ENCODE measurements around the gene MYO9B. TPM values are rescaled to one million over a fixed set of nuclear protein-coding genes. Genes with fewer than 3 reads are reported as not detected.

The MYO9B gene
- total and polyA plus RNA-seq, 2 donors (not counting 1 experiment from before 2014, with no cell fraction given): 32.5 to 52.5 TPM

GRCh38 chr19:17086120-17086519, 10.5 kb downstream of the MYO9B start:
- no peak overlapping the region for H3K4me2 ChIP-seq (ENCODE audit: extremely low read depth, insufficient read depth, low read length)
- H3K27me3 ChIP-seq (ENCODE audit: control insufficient read depth, insufficient read depth, low read length): no peaks in the 10 kb centered on the region
- no peak overlapping the region for H3K4me3 ChIP-seq (replicated peaks in 1 of 4; ENCODE audit: control extremely low read depth in 1 of 4, insufficient read depth in 1 of 4, low read depth in 3 of 4, low read length in 4 of 4)
- peaks cover 86% of the 10 kb centered on the region for H3K79me2 ChIP-seq (ENCODE audit: control insufficient read depth, insufficient read depth, low read length)
- no peak overlapping the region for H3K27ac ChIP-seq (ENCODE audit: insufficient read depth, low read length)
- DNase-seq (ENCODE audit: low read depth in 2 of 2): no peak
- TF ChIP-seq EZH2 (IDR thresholded peaks at IDR 0.05; ENCODE audit: low read length, missing control alignments): no peak
- no peak for TF ChIP-seq CTCF (conservative IDR thresholded peaks at IDR 0.05 in 1 of 2, IDR thresholded peaks at IDR 0.05 in 1 of 2; ENCODE audit: low read depth in 1 of 2, low read length in 2 of 2)
- no peaks in the 10 kb centered on the region for H4K20me1 ChIP-seq (ENCODE audit: control insufficient read depth, extremely low read depth, insufficient read depth, low read length)
- H2AFZ ChIP-seq (ENCODE audit: low read length): no peak overlapping the region
- H3K9me3 ChIP-seq (ENCODE audit: control insufficient read depth, insufficient read depth, low read depth, low read length): no peaks in the 10 kb centered on the region
- no peaks in the 10 kb centered on the region for H3K36me3 ChIP-seq (ENCODE audit: control insufficient read depth, insufficient read depth, low read length)
- no peak overlapping the region for H3K9ac ChIP-seq (ENCODE audit: insufficient read depth, low read length)
- peaks cover 29% of the 10 kb centered on the region for H3K4me1 ChIP-seq (ENCODE audit: control insufficient read depth, extremely low read depth, insufficient read depth, low read length)

- Histone ChIP-seq H3K36me3 (ENCODE audit: control insufficient read depth, insufficient read depth, low read length) (no peaks in the 10 kb centered on the region), H3K4me3 (replicated peaks in 1 of 4; ENCODE audit: control extremely low read depth in 1 of 4, insufficient read depth in 1 of 4, low read depth in 3 of 4, low read length in 4 of 4) (no peak overlapping the region), H2AFZ (ENCODE audit: low read length) (no peak overlapping the region), H3K4me2 (ENCODE audit: extremely low read depth, insufficient read depth, low read length) (no peak overlapping the region), H3K79me2 (ENCODE audit: control insufficient read depth, insufficient read depth, low read length) (peaks cover 86% of the 10 kb centered on the region), H3K4me1 (ENCODE audit: control insufficient read depth, extremely low read depth, insufficient read depth, low read length) (peaks cover 27% of the 10 kb centered on the region), H3K9me3 (ENCODE audit: control insufficient read depth, insufficient read depth, low read depth, low read length) (no peaks in the 10 kb centered on the region), H3K27ac (ENCODE audit: insufficient read depth, low read length) (no peak overlapping the region), H3K27me3 (ENCODE audit: control insufficient read depth, insufficient read depth, low read length) (no peaks in the 10 kb centered on the region), H3K9ac (ENCODE audit: insufficient read depth, low read length) (no peak overlapping the region), H4K20me1 (ENCODE audit: control insufficient read depth, extremely low read depth, insufficient read depth, low read length) (no peaks in the 10 kb centered on the region)
- no peak for DNase-seq (ENCODE audit: low read depth in 2 of 2)
- TF ChIP-seq CTCF (conservative IDR thresholded peaks at IDR 0.05 in 1 of 2, IDR thresholded peaks at IDR 0.05 in 1 of 2; ENCODE audit: low read depth in 1 of 2, low read length in 2 of 2) (no peak), EZH2 (IDR thresholded peaks at IDR 0.05; ENCODE audit: low read length, missing control alignments) (no peak)
Observed at GRCh38 chr19:17086834-17087233, 11.3 kb downstream of the MYO9B start.

- Histone ChIP-seq H3K4me3 (replicated peaks in 1 of 4; ENCODE audit: control extremely low read depth in 1 of 4, insufficient read depth in 1 of 4, low read depth in 3 of 4, low read length in 4 of 4) (no peak overlapping the region), H3K4me1 (ENCODE audit: control insufficient read depth, extremely low read depth, insufficient read depth, low read length) (peaks cover 23% of the 10 kb centered on the region), H3K27ac (ENCODE audit: insufficient read depth, low read length) (peak overlapping the region; percentile 71), H2AFZ (ENCODE audit: low read length) (no peak overlapping the region), H4K20me1 (ENCODE audit: control insufficient read depth, extremely low read depth, insufficient read depth, low read length) (no peaks in the 10 kb centered on the region), H3K79me2 (ENCODE audit: control insufficient read depth, insufficient read depth, low read length) (peaks cover 86% of the 10 kb centered on the region), H3K9me3 (ENCODE audit: control insufficient read depth, insufficient read depth, low read depth, low read length) (no peaks in the 10 kb centered on the region), H3K4me2 (ENCODE audit: extremely low read depth, insufficient read depth, low read length) (no peak overlapping the region), H3K9ac (ENCODE audit: insufficient read depth, low read length) (no peak overlapping the region), H3K36me3 (ENCODE audit: control insufficient read depth, insufficient read depth, low read length) (no peaks in the 10 kb centered on the region), H3K27me3 (ENCODE audit: control insufficient read depth, insufficient read depth, low read length) (no peaks in the 10 kb centered on the region)
- TF ChIP-seq EZH2 (IDR thresholded peaks at IDR 0.05; ENCODE audit: low read length, missing control alignments) (no peak), CTCF (conservative IDR thresholded peaks at IDR 0.05 in 1 of 2, IDR thresholded peaks at IDR 0.05 in 1 of 2; ENCODE audit: low read depth in 1 of 2, low read length in 2 of 2) (no peak)
- no peak for DNase-seq (ENCODE audit: low read depth in 2 of 2)
Observed at GRCh38 chr19:17088552-17088951, 13.0 kb downstream of the MYO9B start.
